HepG2 (cell line): Measurements from ENCODE around the gene TMEM253. TPM values are rescaled to one million over a fixed set of nuclear protein-coding genes. Genes with fewer than 3 reads are reported as not detected.
A peak's percentile ranks its signal among the peaks of the same experiment; 100 is the strongest.

Experiments used
- AGO2 ChIP-seq: fragments of 200-400 bp; formaldehyde crosslinking; optimal IDR thresholded peaks from 2 replicates; pipeline ENCODE3; 2017; ENCODE audit warnings: mild to moderate bottlenecking, low read depth, low read length, moderate library complexity
- GLI4 ChIP-seq: sonication (generic); formaldehyde crosslinking; IDR thresholded peaks from 2 replicates; pipeline ENCODE4 v1.5.1; 2020; ENCODE audit warnings: missing genetic modification reagents, mild to moderate bottlenecking, moderate library complexity, borderline replicate concordance
- MAFK ChIP-seq, 2 experiments: IDR thresholded peaks in 1 of 2; conservative IDR thresholded peaks in 1 of 2; 2 replicates each; pipeline ENCODE4 v1.6.1; 2011; ENCODE audit warnings: improper control_type of control experiment in 2 of 2, low read length in 2 of 2
- MLLT10 ChIP-seq: sonication (generic); formaldehyde crosslinking; IDR thresholded peaks from 2 replicates; pipeline ENCODE4 v1.4.0; 2020; ENCODE audit warnings: missing genetic modification reagents
- MNT ChIP-seq: fragments of 450-650 bp; IDR thresholded peaks from 2 replicates; pipeline ENCODE4 v1.6.1; 2016
- MTF2 ChIP-seq: sonication (generic); formaldehyde crosslinking; IDR thresholded peaks from 2 replicates; pipeline ENCODE4 v1.5.0; 2020; ENCODE audit warnings: missing genetic modification reagents, borderline replicate concordance
- NR2F1 ChIP-seq, 2 experiments: fragments of 450-650 bp in 1 of 2; formaldehyde crosslinking in 1 of 2; IDR thresholded peaks; 2 replicates each; pipeline versions ENCODE4 v1.5.0 to v1.6.1; 2016 to 2020; ENCODE audit warnings: mild to moderate bottlenecking in 1 of 2, missing compliant biosample characterization in 1 of 2, missing genetic modification reagents in 1 of 2, moderate library complexity in 1 of 2
- PHF20 ChIP-seq: sonication (generic); formaldehyde crosslinking; IDR thresholded peaks from 2 replicates; pipeline ENCODE4 v1.5.0; 2020; ENCODE audit warnings: mild to moderate bottlenecking, missing genetic modification reagents
- SP140L ChIP-seq: sonication (generic); formaldehyde crosslinking; IDR thresholded peaks from 2 replicates; pipeline ENCODE4 v1.4.0; 2020; ENCODE audit warnings: missing genetic modification reagents, borderline replicate concordance
- SRSF1 ChIP-seq: fragments of 200-400 bp; formaldehyde crosslinking; optimal IDR thresholded peaks from 2 replicates; pipeline ENCODE3; 2017; ENCODE audit warnings: mild to moderate bottlenecking, low read depth, low read length, moderate library complexity
- TAF15 ChIP-seq: fragments of 200-400 bp; formaldehyde crosslinking; IDR thresholded peaks from one replicate; pipeline ENCODE4 v1.6.1; 2018; ENCODE audit warnings: mild to moderate bottlenecking, low read depth, low read length; ENCODE audit not compliant: poor library complexity, severe bottlenecking
- TEAD3 ChIP-seq: optimal IDR thresholded peaks from 2 replicates; pipeline ENCODE3; 2016; ENCODE audit warnings: borderline replicate concordance
- ZEB1 ChIP-seq: IDR thresholded peaks from 2 replicates; pipeline ENCODE4 v1.6.1; 2012; ENCODE audit warnings: mild to moderate bottlenecking, low read depth, inconsistent platforms; ENCODE audit not compliant: insufficient replicate concordance
- ZNF333 ChIP-seq: sonication (generic); formaldehyde crosslinking; IDR thresholded peaks from 2 replicates; pipeline ENCODE4 v1.4.0; 2020; ENCODE audit warnings: mild to moderate bottlenecking, missing genetic modification reagents, borderline replicate concordance
- ZNF574 ChIP-seq: sonication (generic); formaldehyde crosslinking; IDR thresholded peaks from 2 replicates; pipeline ENCODE4 v1.4.0; 2020; ENCODE audit warnings: missing genetic modification reagents
- ZNF773 ChIP-seq: sonication (generic); formaldehyde crosslinking; IDR thresholded peaks from 2 replicates; pipeline ENCODE4 v1.4.0; 2020; ENCODE audit warnings: missing genetic modification reagents, borderline replicate concordance
- ZSCAN9 ChIP-seq: IDR thresholded peaks from 2 replicates; pipeline ENCODE4 v1.6.1; 2016; ENCODE audit warnings: borderline replicate concordance
- polyA plus RNA-seq, 8 experiments: library from polyadenylated mRNA; depleted of rRNA in 3 of 8; stranded (reverse) in 7 of 8; unstranded in 1 of 8; fragments of >200 nt; fragmentation: Illumina TruSeq in 4 of 8; extraction: Trizol in 4 of 8; gene quantifications; 2 replicates each; pipeline versions ENCODE4 v1.2.1 to v1.2.3, GENCODE V29; 2011 to 2016; ENCODE audit warnings: low read depth in 4 of 8, missing spikeins in 1 of 8, mixed read lengths in 1 of 8; ENCODE audit not compliant: insufficient read depth in 1 of 8
- total RNA-seq, 5 experiments: library from RNA; depleted of rRNA; stranded (reverse); fragments of >200 nt; fragmentation: Illumina TruSeq; extraction: Trizol; gene quantifications; 2 replicates each; pipeline ENCODE4 v1.2.3, GENCODE V29; 2016; ENCODE audit warnings: low read depth in 1 of 5
- TF ChIP-seq, protein P1 (sequence below): sonication (generic); formaldehyde crosslinking; conservative IDR thresholded peaks from 2 replicates; pipeline ENCODE4 v1.8.0; 2022; ENCODE audit warnings: mild to moderate bottlenecking, moderate library complexity, missing genetic modification reagents
- TF ChIP-seq, protein P2 (sequence below): sonication (generic); formaldehyde crosslinking; IDR thresholded peaks from 2 replicates; pipeline ENCODE4; 2020; ENCODE audit warnings: missing genetic modification reagents, mild to moderate bottlenecking, borderline replicate concordance

Gene TMEM253
- total and polyA plus RNA-seq, 2 of the 13 experiments (the other 11 are each of a cell fraction or from before 2014, with no cell fraction given): 0.29 to 0.45 TPM

DNA sequence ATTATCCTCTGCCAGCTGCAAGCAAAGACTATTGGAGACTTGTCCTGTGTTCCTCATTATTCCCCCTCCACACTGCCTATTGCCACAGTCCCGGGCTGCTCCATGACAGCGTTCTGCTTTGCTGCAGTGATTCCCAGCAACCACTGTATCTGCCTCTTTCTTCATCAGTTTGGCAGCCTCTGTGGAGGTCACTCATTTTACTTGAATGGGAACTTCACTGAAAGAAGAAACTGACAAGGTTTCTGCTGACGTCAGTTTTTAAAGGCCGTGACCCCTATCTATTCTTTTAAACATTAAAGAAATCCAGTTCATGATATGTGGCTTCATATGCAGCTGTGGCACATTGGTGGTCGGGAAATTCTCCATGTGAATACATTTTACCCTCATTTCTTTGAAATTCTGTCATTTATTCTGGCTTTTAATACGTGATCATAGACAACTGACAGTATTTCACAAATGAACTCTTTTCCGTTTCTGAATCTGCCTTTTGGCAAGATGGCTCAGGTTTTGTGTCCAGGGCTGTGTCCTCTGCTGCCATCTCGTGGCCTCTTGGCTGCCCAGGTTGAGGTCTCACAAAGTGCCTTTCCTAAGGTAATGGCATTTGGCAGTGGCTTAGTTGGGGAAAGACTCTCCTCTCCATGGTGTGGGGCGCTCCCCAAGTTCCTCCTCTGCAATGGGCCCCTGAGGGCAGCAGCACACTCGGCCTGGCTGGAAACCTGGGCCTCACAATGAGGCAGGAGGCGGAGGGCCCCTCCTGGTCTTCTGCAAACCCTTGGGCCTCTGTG is 5.8 kb downstream of the TMEM253 start (continued):
- 0 out of 2 replicates have a peak, but pooled peaks have one; percentile 81 for TF ChIP-seq SP140L
- peak in 1 of 2 experiments; percentile 68; a peak in 2 of 4 replicates for TF ChIP-seq NR2F1 (CRISPR knock-in tag; IDR thresholded peaks at IDR 0.05)
- no peak for TF ChIP-seq AGO2
- no peak for TF ChIP-seq MNT
- TF ChIP-seq ZSCAN9 (CRISPR knock-in tag): peak; percentile 91
- no peak for TF ChIP-seq ZNF333 (CRISPR knock-in tag)
- no peak for TF ChIP-seq SRSF1
- TF ChIP-seq ZNF574 (CRISPR knock-in tag): peak; percentile 64
- no peak for TF ChIP-seq TAF15
- peak; percentile 95 to 97 for TF ChIP-seq MAFK (conservative IDR thresholded peaks at IDR 0.05 in 1 of 2, IDR thresholded peaks at IDR 0.05 in 1 of 2; ENCODE audit: low read length in 2 of 2)
- peak; percentile 57 for TF ChIP-seq TEAD3 (CRISPR knock-in tag)
- no peak for TF ChIP-seq ZEB1
- no peak for TF ChIP-seq GLI4
- TF ChIP-seq MTF2 (CRISPR knock-in tag): 0 out of 2 replicates have a peak, but pooled peaks have one; percentile 49
- TF ChIP-seq, protein P1, sequence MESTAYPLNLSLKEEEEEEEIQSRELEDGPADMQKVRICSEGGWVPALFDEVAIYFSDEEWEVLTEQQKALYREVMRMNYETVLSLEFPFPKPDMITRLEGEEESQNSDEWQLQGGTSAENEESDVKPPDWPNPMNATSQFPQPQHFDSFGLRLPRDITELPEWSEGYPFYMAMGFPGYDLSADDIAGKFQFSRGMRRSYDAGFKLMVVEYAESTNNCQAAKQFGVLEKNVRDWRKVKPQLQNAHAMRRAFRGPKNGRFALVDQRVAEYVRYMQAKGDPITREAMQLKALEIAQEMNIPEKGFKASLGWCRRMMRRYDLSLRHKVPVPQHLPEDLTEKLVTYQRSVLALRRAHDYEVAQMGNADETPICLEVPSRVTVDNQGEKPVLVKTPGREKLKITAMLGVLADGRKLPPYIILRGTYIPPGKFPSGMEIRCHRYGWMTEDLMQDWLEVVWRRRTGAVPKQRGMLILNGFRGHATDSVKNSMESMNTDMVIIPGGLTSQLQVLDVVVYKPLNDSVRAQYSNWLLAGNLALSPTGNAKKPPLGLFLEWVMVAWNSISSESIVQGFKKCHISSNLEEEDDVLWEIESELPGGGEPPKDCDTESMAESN (CRISPR knock-in tag): 0 out of 2 replicates have a peak, but pooled peaks have one; percentile 27
- no peak for TF ChIP-seq MLLT10 (CRISPR knock-in tag)
- TF ChIP-seq PHF20 (CRISPR knock-in tag): peak; percentile 33; the same call in 1 of the 2 replicates
- TF ChIP-seq ZNF773 (CRISPR knock-in tag): no peak
- TF ChIP-seq, protein P2, sequence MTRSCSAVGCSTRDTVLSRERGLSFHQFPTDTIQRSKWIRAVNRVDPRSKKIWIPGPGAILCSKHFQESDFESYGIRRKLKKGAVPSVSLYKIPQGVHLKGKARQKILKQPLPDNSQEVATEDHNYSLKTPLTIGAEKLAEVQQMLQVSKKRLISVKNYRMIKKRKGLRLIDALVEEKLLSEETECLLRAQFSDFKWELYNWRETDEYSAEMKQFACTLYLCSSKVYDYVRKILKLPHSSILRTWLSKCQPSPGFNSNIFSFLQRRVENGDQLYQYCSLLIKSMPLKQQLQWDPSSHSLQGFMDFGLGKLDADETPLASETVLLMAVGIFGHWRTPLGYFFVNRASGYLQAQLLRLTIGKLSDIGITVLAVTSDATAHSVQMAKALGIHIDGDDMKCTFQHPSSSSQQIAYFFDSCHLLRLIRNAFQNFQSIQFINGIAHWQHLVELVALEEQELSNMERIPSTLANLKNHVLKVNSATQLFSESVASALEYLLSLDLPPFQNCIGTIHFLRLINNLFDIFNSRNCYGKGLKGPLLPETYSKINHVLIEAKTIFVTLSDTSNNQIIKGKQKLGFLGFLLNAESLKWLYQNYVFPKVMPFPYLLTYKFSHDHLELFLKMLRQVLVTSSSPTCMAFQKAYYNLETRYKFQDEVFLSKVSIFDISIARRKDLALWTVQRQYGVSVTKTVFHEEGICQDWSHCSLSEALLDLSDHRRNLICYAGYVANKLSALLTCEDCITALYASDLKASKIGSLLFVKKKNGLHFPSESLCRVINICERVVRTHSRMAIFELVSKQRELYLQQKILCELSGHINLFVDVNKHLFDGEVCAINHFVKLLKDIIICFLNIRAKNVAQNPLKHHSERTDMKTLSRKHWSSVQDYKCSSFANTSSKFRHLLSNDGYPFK (CRISPR knock-in tag): peak; percentile 62; the same call in 1 of the 2 replicates
